H1 (cell line): ENCODE measurements around the gene ABCA2. TPM values are rescaled to one million over a fixed set of nuclear protein-coding genes. Genes with fewer than 3 reads are reported as not detected.

Source experiments
- KDM4A ChIP-seq: IDR thresholded peaks from one replicate; pipeline ENCODE4 v1.7.1; 2012; ENCODE audit warnings: low read depth, mild to moderate bottlenecking, moderate library complexity, low read length, inconsistent platforms; ENCODE audit not compliant: severe bottlenecking
- polyA plus RNA-seq, 7 experiments: library from polyadenylated mRNA; depleted of rRNA in 3 of 7; stranded (reverse) in 5 of 7; unstranded in 2 of 7; fragments of >200 nt in 5 of 7; fragments of 200-250 nt in 2 of 7; gene quantifications; 1 replicate in 5 of 7; 2 replicates in 1 of 7; 4 replicates in 1 of 7; pipeline versions ENCODE4 v1.2.1 to v1.2.3, GENCODE V29; 2011 to 2013; ENCODE audit warnings: missing spikeins in 2 of 7, mixed read lengths in 2 of 7
- total RNA-seq: library from RNA; stranded (reverse); fragmentation: NEBNext Ultra II Directional; extraction: Animal tissue kit (Norgen Biotek cat#: 25700); gene quantifications from 2 replicates; pipeline ENCODE4 v1.2.1, GENCODE V29; 2021
- TF ChIP-seq, protein P1 (sequence below), 3 experiments: IDR thresholded peaks; 1 replicate in 2 of 3; 2 replicates in 1 of 3; pipeline versions ENCODE4 v1.5.1 to v1.6.1; 2011; ENCODE audit warnings: low read length in 3 of 3, mild to moderate bottlenecking in 3 of 3, inconsistent platforms in 2 of 3, low read depth in 1 of 3, moderate library complexity in 1 of 3; ENCODE audit not compliant: insufficient read depth in 1 of 3; ENCODE audit errors: control extremely low read depth in 1 of 3

Gene ABCA2
- total and polyA plus RNA-seq, 2 of the 8 experiments (the other 6 are each of a cell fraction or from before 2014, with no cell fraction given), result 12.5 to 14.3 TPM

DNA sequence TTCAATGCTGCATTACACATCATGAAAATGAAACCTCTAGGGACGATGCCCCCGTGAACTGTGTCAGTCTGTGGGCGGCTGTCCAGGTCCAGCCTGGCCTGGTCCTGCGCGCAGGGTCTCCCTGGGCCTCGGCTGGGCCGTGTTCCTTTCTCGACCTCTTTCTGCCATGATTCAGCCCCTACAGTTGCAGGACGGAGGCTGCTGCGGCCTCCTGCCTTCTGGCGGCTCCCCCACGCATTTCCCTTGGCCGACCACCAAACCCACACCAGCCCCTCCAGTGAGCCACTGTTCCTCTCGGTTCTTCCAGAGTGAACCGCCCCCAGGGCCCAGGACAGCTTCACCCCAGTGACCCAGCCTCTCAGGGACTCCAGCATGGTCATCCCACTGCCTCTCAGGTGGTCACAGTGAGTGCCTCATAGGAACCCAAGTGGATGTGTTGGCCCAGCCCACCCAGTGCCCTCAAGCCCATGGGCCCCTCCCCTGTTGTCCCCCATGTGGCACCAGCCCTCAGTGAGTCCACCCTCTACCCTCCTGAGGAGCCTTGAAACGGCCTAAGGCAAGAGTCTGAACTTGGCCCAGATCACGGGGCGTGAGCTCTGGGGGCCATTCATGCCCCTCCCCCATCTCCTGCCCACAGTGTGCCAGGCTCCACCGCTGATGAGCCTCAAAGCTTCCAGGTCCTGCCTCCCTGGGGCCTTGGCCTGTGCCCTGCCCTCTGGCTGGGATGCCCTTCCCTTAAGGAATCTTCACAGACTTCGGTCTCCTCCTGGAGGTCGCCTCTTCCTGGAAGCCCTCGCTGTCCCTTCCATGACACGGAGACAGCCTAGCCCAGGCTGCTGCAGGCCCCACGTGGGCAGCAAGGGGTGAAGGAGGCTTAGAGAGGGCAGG, 21.7 kb downstream of the ABCA2 start (continued):
- no peak for TF ChIP-seq KDM4A
- TF ChIP-seq, protein P1, sequence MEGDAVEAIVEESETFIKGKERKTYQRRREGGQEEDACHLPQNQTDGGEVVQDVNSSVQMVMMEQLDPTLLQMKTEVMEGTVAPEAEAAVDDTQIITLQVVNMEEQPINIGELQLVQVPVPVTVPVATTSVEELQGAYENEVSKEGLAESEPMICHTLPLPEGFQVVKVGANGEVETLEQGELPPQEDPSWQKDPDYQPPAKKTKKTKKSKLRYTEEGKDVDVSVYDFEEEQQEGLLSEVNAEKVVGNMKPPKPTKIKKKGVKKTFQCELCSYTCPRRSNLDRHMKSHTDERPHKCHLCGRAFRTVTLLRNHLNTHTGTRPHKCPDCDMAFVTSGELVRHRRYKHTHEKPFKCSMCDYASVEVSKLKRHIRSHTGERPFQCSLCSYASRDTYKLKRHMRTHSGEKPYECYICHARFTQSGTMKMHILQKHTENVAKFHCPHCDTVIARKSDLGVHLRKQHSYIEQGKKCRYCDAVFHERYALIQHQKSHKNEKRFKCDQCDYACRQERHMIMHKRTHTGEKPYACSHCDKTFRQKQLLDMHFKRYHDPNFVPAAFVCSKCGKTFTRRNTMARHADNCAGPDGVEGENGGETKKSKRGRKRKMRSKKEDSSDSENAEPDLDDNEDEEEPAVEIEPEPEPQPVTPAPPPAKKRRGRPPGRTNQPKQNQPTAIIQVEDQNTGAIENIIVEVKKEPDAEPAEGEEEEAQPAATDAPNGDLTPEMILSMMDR (IDR thresholded peaks at IDR 0.05; ENCODE audit: control extremely low read depth in 1 of 3, insufficient read depth in 1 of 3, low read depth in 1 of 3, low read length in 3 of 3), result no peak
